ENCODE data around the gene CLMN.

- TF ChIP-seq CTCF (CRISPR knock-in tag; IDR thresholded peaks at IDR 0.05) (no peak), PRDM10 (CRISPR knock-in tag; IDR thresholded peaks at IDR 0.05; ENCODE audit: low read depth) (no peak), ATF2 (CRISPR knock-in tag; IDR thresholded peaks at IDR 0.05) (no peak), MYC (CRISPR knock-in tag; IDR thresholded peaks at IDR 0.05; ENCODE audit: borderline replicate concordance) (no peak), POLR2AphosphoS5 (IDR thresholded peaks at IDR 0.05; ENCODE audit: low read depth, low read length) (no peak), RELA (CRISPR knock-in tag; IDR thresholded peaks at IDR 0.05) (no peak)
Observed at GRCh38 chr14:95163666-95164065, 156.0 kb downstream of the CLMN start.

Data from HepG2 (cell line).